IMR-90 (cell line): ENCODE results near the gene SPAM1. TPM values are rescaled to one million over a fixed set of nuclear protein-coding genes. Genes with fewer than 3 reads are reported as not detected.

ENCODE experiments used
- ATAC-seq: fragments of 200-7000 bp; cut with Tn5 transposase; 2 replicates; pipeline ENCODE4 v1.9.1; 2020; ENCODE audit warnings: low read depth, mild to moderate bottlenecking, moderate library complexity
- BruUV-seq: library from RNA; stranded (reverse); fragments of 400-500 nt; replicated peaks from 2 replicates; lab custom pipeline; 2021; lab: Mats Ljungman, UMichigan
- CTCF ChIA-PET: fragments of 300-600 bp; formaldehyde crosslinking; extraction: SDS; loops from one replicate; lab custom pipeline; 2021; ENCODE audit warnings: antibody characterized with exemption; lab: Yijun Ruan, JAX
- POLR2A ChIA-PET: fragments of 300-600 bp; sonication (Branson Sonifier 250); formaldehyde crosslinking; loops from one replicate; lab custom pipeline; 2022; ENCODE audit warnings: antibody characterized with exemption; ENCODE audit not compliant: unreplicated experiment; lab: Charles Lee
- DNase-seq: peaks from one replicate; pipeline ENCODE4 v3.0.0; 2013
- H2AFZ ChIP-seq: replicated peaks from 2 replicates; pipeline ENCODE3; 2013; ENCODE audit warnings: low read length, mild to moderate bottlenecking; ENCODE audit not compliant: poor library complexity
- H2AK5ac ChIP-seq: 2 replicates; pipeline ENCODE4 v1.6.1; 2013; ENCODE audit warnings: low read depth, low read length, inconsistent platforms
- H2AK9ac ChIP-seq: replicated peaks from 2 replicates; pipeline ENCODE3; 2013; ENCODE audit warnings: mild to moderate bottlenecking, low read depth, low read length, moderate library complexity; ENCODE audit not compliant: poor library complexity
- H2BK120ac ChIP-seq: 2 replicates; pipeline ENCODE4 v1.6.1; 2013; ENCODE audit warnings: low read depth, low read length, inconsistent platforms
- H2BK15ac ChIP-seq: 3 replicates; pipeline ENCODE4 v1.6.1; 2013; ENCODE audit warnings: low read depth, low read length, inconsistent platforms
- H2BK20ac ChIP-seq: 2 replicates; pipeline ENCODE4 v1.6.1; 2013; ENCODE audit warnings: low read depth, mild to moderate bottlenecking, inconsistent platforms, low read length, moderate library complexity
- H2BK5ac ChIP-seq: 2 replicates; pipeline ENCODE4 v1.6.1; 2013; ENCODE audit warnings: mild to moderate bottlenecking, low read depth, low read length, inconsistent platforms; ENCODE audit not compliant: poor library complexity, severe bottlenecking
- H3K14ac ChIP-seq: replicated peaks from 2 replicates; pipeline ENCODE4 v1.6.1; 2013; ENCODE audit warnings: low read depth, low read length, inconsistent platforms
- H3K18ac ChIP-seq: 2 replicates; pipeline ENCODE4 v1.6.1; 2013; ENCODE audit warnings: low read depth, low read length, control low read depth
- H3K23ac ChIP-seq: 2 replicates; pipeline ENCODE4 v1.6.1; 2013; ENCODE audit warnings: low read depth, low read length, inconsistent platforms
- H3K27ac ChIP-seq: 2 replicates; pipeline ENCODE4 v1.5.1; 2013; ENCODE audit warnings: mild to moderate bottlenecking, control low read depth, low read length; ENCODE audit not compliant: insufficient read depth
- H3K27me3 ChIP-seq: 2 replicates; pipeline ENCODE4 v1.6.1; 2013; ENCODE audit warnings: low read length; ENCODE audit not compliant: control insufficient read depth, insufficient read depth
- H3K36me3 ChIP-seq: 2 replicates; pipeline ENCODE4 v1.6.1; 2013; ENCODE audit warnings: low read length, mixed read lengths; ENCODE audit not compliant: control insufficient read depth, insufficient read depth
- H3K4ac ChIP-seq: 2 replicates; pipeline ENCODE4 v1.6.1; 2013; ENCODE audit warnings: low read depth, low read length, inconsistent platforms
- H3K4me1 ChIP-seq: 2 replicates; pipeline ENCODE4 v1.6.1; 2013; ENCODE audit warnings: low read length, mixed read lengths; ENCODE audit not compliant: control insufficient read depth, insufficient read depth
- H3K4me2 ChIP-seq: 2 replicates; pipeline ENCODE4 v1.6.1; 2013; ENCODE audit warnings: low read depth, mild to moderate bottlenecking, control low read depth, low read length, moderate library complexity
- H3K4me3 ChIP-seq: 2 replicates; pipeline ENCODE4 v1.5.1; 2013; ENCODE audit warnings: low read depth, mild to moderate bottlenecking, control low read depth, low read length, moderate library complexity; ENCODE audit not compliant: insufficient read depth
- H3K56ac ChIP-seq: 2 replicates; pipeline ENCODE4 v1.6.1; 2013; ENCODE audit warnings: low read length, inconsistent platforms; ENCODE audit not compliant: insufficient read depth; ENCODE audit errors: extremely low read depth
- H3K79me1 ChIP-seq, 2 experiments: 2 replicates each; pipeline ENCODE4 v1.6.1; 2013; ENCODE audit warnings: low read length in 2 of 2, inconsistent platforms in 1 of 2, low read depth in 1 of 2
- H3K9ac ChIP-seq: 2 replicates; pipeline ENCODE4 v1.6.1; 2013; ENCODE audit warnings: low read depth, low read length, control low read depth
- H3K9me1 ChIP-seq: 2 replicates; pipeline ENCODE4 v1.6.1; 2013; ENCODE audit warnings: low read length, inconsistent platforms; ENCODE audit not compliant: insufficient read depth
- H3K9me3 ChIP-seq: 2 replicates; pipeline ENCODE4 v1.6.1; 2013; ENCODE audit warnings: low read length; ENCODE audit not compliant: control insufficient read depth, insufficient read depth
- H4K20me1 ChIP-seq: 2 replicates; pipeline ENCODE4 v1.6.1; 2013; ENCODE audit warnings: low read length, inconsistent platforms; ENCODE audit not compliant: insufficient read depth
- H4K5ac ChIP-seq: 2 replicates; pipeline ENCODE4 v1.6.1; 2013; ENCODE audit warnings: mild to moderate bottlenecking, low read depth, low read length, control low read depth
- H4K8ac ChIP-seq, 2 experiments: 2 replicates each; pipeline ENCODE4 v1.6.1; 2013; ENCODE audit warnings: low read depth in 2 of 2, low read length in 2 of 2, control low read depth in 1 of 2, inconsistent platforms in 1 of 2
- H4K91ac ChIP-seq: 2 replicates; pipeline ENCODE4 v1.6.1; 2013; ENCODE audit warnings: low read depth, low read length, inconsistent platforms; ENCODE audit not compliant: insufficient read depth
- BHLHE40 ChIP-seq: fragments of 150-350 bp; IDR thresholded peaks from 2 replicates; pipeline ENCODE4 v1.6.1; 2016; ENCODE audit warnings: mild to moderate bottlenecking, low read depth, low read length
- CHD1 ChIP-seq: IDR thresholded peaks from 2 replicates; pipeline ENCODE4 v1.6.1; 2012; ENCODE audit warnings: low read depth, low read length, improper control_type of control experiment
- NFE2L2 ChIP-seq: fragments of 150-350 bp; IDR thresholded peaks from 2 replicates; pipeline ENCODE4 v1.6.1; 2016; ENCODE audit warnings: low read depth, mild to moderate bottlenecking, low read length
- POLR2A ChIP-seq: IDR thresholded peaks from 2 replicates; pipeline ENCODE4 v1.6.1; 2012; ENCODE audit warnings: mild to moderate bottlenecking, low read depth, low read length
- WGBS, 2 experiments: methylation state at CpG; one replicate each; pipeline versions ENCODE4 v1.1.5 to v1.1.7; 2013; ENCODE audit warnings: missing lambda C conversion rate in 2 of 2; ENCODE audit not compliant: insufficient read length in 1 of 2; ENCODE audit errors: extremely low coverage in 2 of 2; 5-methylcytosine and 5-hydroxymethylcytosine counted together
- dilution Hi-C: fragments of 300-500 bp; cut with HindIII; formaldehyde crosslinking; loops from one replicate; pipeline ENCODE4 v1.14.3; 2018; ENCODE audit warnings: low sequenced_read_pairs; ENCODE audit not compliant: unreplicated experiment
- in situ Hi-C: fragments of 300-500 bp; cut with MboI; formaldehyde crosslinking; loops from 3 replicates; pipeline ENCODE4 v1.14.3; 2019; ENCODE audit warnings: low sequenced_read_pairs, inconsistent platforms, mixed read lengths
- intact Hi-C: fragments of 100-400 bp; cut with micrococcal nuclease; formaldehyde crosslinking; loops from 2 replicates; pipeline ENCODE4 v1.10.0; 2022
- polyA plus RNA-seq, 3 experiments: library from polyadenylated mRNA; depleted of rRNA; stranded (reverse); fragments of >200 nt; gene quantifications; 2 replicates each; pipeline ENCODE4 v1.2.3, GENCODE V29; 2012; ENCODE audit warnings: low replicate concordance in 1 of 3
- total RNA-seq: library from RNA; depleted of rRNA; stranded (reverse); fragments of >200 nt; gene quantifications from 2 replicates; pipeline ENCODE4 v1.2.3, GENCODE V29; 2012

SPAM1 gene
- total and polyA plus RNA-seq, 2 of the 4 experiments (the other 2 are of a cell fraction) = not detected

- WGBS, 2 experiments = no CpG with 5 or more reads among the region's 6 CpGs
- no peaks in the 10 kb centered on the region for H3K79me1 ChIP-seq
- ChIA-PET CTCF (no interaction called here), POLR2A (no interaction called here)
- no peak overlapping the region for H3K9ac ChIP-seq
- H3K14ac ChIP-seq = no peak overlapping the region
- no peak overlapping the region for H4K91ac ChIP-seq
- H2AFZ ChIP-seq = no peak overlapping the region
- H4K20me1 ChIP-seq = no peaks in the 10 kb centered on the region
- H3K36me3 ChIP-seq = no peaks in the 10 kb centered on the region
- H3K27ac ChIP-seq = no peak overlapping the region
- H3K4me2 ChIP-seq = no peak overlapping the region
- BruUV-seq = no TSS peak
- no peak overlapping the region for H3K4ac ChIP-seq
- ATAC-seq (no peak), DNase-seq (no peak)
- no peak overlapping the region for H2BK20ac ChIP-seq
- no peak overlapping the region for H2AK5ac ChIP-seq
- H2BK15ac ChIP-seq = no peak overlapping the region
- no peak overlapping the region for H4K5ac ChIP-seq
- H3K4me1 ChIP-seq = no peaks in the 10 kb centered on the region
- H2BK5ac ChIP-seq = no peak overlapping the region
- H2BK120ac ChIP-seq = no peak overlapping the region
- H3K56ac ChIP-seq = no peak overlapping the region
- H3K18ac ChIP-seq = no peak overlapping the region
- H3K4me3 ChIP-seq = no peak overlapping the region
- H3K27me3 ChIP-seq = no peaks in the 10 kb centered on the region
- H3K23ac ChIP-seq = no peak overlapping the region
- TF ChIP-seq NFE2L2 = no peak
- TF ChIP-seq BHLHE40 = no peak
- TF ChIP-seq CHD1 = no peak
- TF ChIP-seq POLR2A = no peak
- dilution Hi-C loops (no loop called here), in situ Hi-C loops (no loop called here), intact Hi-C loops (no loop called here)
- no peak overlapping the region for H2AK9ac ChIP-seq
- H3K9me3 ChIP-seq = no peaks in the 10 kb centered on the region
- H4K8ac ChIP-seq = no peak overlapping the region
- no peaks in the 10 kb centered on the region for H3K9me1 ChIP-seq
Observed at GRCh38 chr7:123961771-123962170, 36.7 kb downstream of the SPAM1 start.
